Esophagus squamous epithelium (tissue), 5 donors: ENCODE data around the gene FCGBP. TPM values are rescaled to one million over a fixed set of nuclear protein-coding genes. Genes with fewer than 3 reads are reported as not detected.
"Not testable (repeated sequence)": the region's sequence is repeated elsewhere in the genome, so short reads cannot be mapped to it uniquely, and the experiment has no call there.

Experiments
- DNase-seq: peaks from one replicate; lab custom pipeline; 2025; lab: John Stamatoyannopoulos, UW
- H3K27ac ChIP-seq, 4 donors: fragments of 200-600 bp; sonication (generic); one replicate each; pipeline ENCODE4 v1.5.1; 2016 to 2019; ENCODE audit warnings: mild to moderate bottlenecking in 1 of 4
- H3K27me3 ChIP-seq, 4 donors: fragments of 200-600 bp; sonication (generic); 1 replicate in 3 of 4; 2 replicates in 1 of 4; pipeline versions ENCODE4 v1.5.1 to v1.6.0; 2017 to 2021; ENCODE audit warnings: antibody characterized with exemption in 1 of 4
- H3K36me3 ChIP-seq, 3 donors: fragments of 200-600 bp; sonication (generic); one replicate each; pipeline ENCODE4 v1.5.1; 2016 to 2019
- H3K4me1 ChIP-seq, 3 donors: fragments of 200-600 bp; sonication (generic); one replicate each; pipeline ENCODE4 v1.5.1; 2017 to 2019
- H3K4me3 ChIP-seq, 4 donors: fragments of 200-600 bp; sonication (generic); 1 replicate in 3 of 4; 2 replicates in 1 of 4; pipeline ENCODE4 v1.5.1; 2016 to 2019; ENCODE audit warnings: mild to moderate bottlenecking in 2 of 4, moderate library complexity in 1 of 4
- H3K9me3 ChIP-seq, 3 donors: fragments of 200-600 bp; sonication (generic); one replicate each; pipeline ENCODE4 v1.5.1; 2016 to 2019
- POLR2A ChIP-seq, 4 donors: fragments of 450-650 bp; IDR thresholded peaks; one replicate each; pipeline ENCODE4 v1.6.1; 2017; ENCODE audit warnings: antibody characterized with exemption in 4 of 4, mild to moderate bottlenecking in 4 of 4, moderate library complexity in 3 of 4
- WGBS, 2 donors: methylation state at CpG; one replicate each; pipeline ENCODE4 v1.1.5; 2018; 5-methylcytosine and 5-hydroxymethylcytosine counted together
- intact Hi-C: fragments of 100-400 bp; cut with DNase I; formaldehyde crosslinking; loops from one replicate; pipeline ENCODE4 v1.15.0; 2022
- total RNA-seq, 4 donors: library from RNA; depleted of rRNA; stranded (reverse); fragments of >200 nt; gene quantifications; one replicate each; pipeline ENCODE4 v1.1.0, GENCODE V29; 2016
- TF ChIP-seq, protein P1 (sequence below), 6 experiments: fragments of 450-650 bp in 4 of 6; fragments of 200-600 bp in 2 of 6; sonication (generic) in 2 of 6; IDR thresholded peaks; one replicate each; pipeline ENCODE4 v1.5.1; 2016 to 2019; ENCODE audit warnings: antibody characterized with exemption in 6 of 6, mild to moderate bottlenecking in 4 of 6, moderate library complexity in 4 of 6
- donor health status: DM: yes; HTN: yes; CAD: no.

The FCGBP gene
- total RNA-seq, 4 donors from 2014 or later, result 5.7 to 79.9 (median 41.0) TPM

- Histone ChIP-seq H3K4me3 (peak overlapping the region in 2 of 4 donors; percentile 83 to 87), H3K4me1 (peaks cover 18 to 30% (median 19%) of the 10 kb centered on the region in 3 donors), H3K36me3 (peaks cover 7 to 22% (median 8%) of the 10 kb centered on the region in 3 donors), H3K27ac (peak overlapping the region; percentile 94 to 95 (median 94)), H3K27me3 (no peaks in the 10 kb centered on the region), H3K9me3 (no peaks in the 10 kb centered on the region)
- no peak for DNase-seq
- 47 to 53% methylated on average over 6 of the region's 6 CpGs for WGBS, 2 donors
- TF ChIP-seq, protein P1, sequence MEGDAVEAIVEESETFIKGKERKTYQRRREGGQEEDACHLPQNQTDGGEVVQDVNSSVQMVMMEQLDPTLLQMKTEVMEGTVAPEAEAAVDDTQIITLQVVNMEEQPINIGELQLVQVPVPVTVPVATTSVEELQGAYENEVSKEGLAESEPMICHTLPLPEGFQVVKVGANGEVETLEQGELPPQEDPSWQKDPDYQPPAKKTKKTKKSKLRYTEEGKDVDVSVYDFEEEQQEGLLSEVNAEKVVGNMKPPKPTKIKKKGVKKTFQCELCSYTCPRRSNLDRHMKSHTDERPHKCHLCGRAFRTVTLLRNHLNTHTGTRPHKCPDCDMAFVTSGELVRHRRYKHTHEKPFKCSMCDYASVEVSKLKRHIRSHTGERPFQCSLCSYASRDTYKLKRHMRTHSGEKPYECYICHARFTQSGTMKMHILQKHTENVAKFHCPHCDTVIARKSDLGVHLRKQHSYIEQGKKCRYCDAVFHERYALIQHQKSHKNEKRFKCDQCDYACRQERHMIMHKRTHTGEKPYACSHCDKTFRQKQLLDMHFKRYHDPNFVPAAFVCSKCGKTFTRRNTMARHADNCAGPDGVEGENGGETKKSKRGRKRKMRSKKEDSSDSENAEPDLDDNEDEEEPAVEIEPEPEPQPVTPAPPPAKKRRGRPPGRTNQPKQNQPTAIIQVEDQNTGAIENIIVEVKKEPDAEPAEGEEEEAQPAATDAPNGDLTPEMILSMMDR (IDR thresholded peaks at IDR 0.05), result no peak
- no peak for TF ChIP-seq POLR2A (IDR thresholded peaks at IDR 0.05)
- intact Hi-C loops, result no loop called here
Measured at GRCh38 chr19:39969266-39969665, 34.8 kb upstream of the FCGBP start.

DNA sequence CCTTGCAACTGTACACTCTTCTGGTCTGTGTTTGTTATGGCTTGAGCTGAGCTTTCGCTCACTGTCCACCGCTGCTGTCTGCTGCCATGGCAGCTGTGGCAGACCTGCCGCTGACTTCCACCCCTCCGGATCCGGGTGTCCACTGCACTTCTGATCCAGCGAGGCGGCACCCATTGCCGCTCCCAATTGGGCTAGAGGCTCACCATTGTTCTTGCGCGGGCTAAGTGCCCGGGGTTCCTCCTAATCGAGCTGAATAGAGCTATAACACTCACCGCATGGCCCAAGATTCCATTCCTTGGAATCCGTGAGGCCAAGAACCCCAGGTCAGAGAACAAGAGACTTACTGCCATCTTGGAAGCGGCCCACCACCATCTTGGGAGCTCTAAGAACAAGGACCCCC, 34.4 kb upstream of the FCGBP start:
- no peak for TF ChIP-seq POLR2A (IDR thresholded peaks at IDR 0.05)
- TF ChIP-seq, protein P1 (IDR thresholded peaks at IDR 0.05), result no peak
- Histone ChIP-seq H3K4me3 (no peak overlapping the region), H3K36me3 (peaks cover 3 to 17% (median 4%) of the 10 kb centered on the region in 3 donors), H3K27ac (peak overlapping the region; percentile 53 to 95 (median 94)), H3K27me3 (no peaks in the 10 kb centered on the region), H3K9me3 (no peaks in the 10 kb centered on the region), H3K4me1 (peaks cover 18 to 30% (median 19%) of the 10 kb centered on the region in 3 donors)
- WGBS, 2 donors, result 90 to 93% methylated on average over 5 to 12 of the region's 15 CpGs
- no peak for DNase-seq
- intact Hi-C loops, result no loop called here

DNA sequence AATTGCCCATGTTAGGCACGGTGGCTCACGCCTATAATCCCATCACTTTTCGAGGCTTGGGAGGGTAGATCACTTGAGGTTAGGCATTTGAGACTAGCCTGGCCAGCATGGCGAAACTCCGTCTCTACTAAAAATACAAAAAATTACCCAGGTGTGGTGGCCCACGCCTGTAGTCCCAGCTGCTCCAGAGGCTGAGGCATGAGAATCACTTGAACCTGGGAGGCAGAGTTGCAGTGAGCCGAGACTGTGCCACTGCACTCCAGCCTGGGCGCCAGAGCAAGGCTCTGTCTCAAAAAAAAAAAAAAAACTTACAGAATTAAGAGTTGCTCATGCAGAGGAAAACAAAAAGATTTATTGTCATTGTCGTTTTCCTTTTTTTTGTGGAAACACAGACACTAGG, 33.1 kb upstream of the FCGBP start:
- H3K27ac ChIP-seq, result no peak overlapping the region
- peaks cover 18 to 30% (median 19%) of the 10 kb centered on the region in 3 donors for H3K4me1 ChIP-seq
- H3K36me3 ChIP-seq, result peaks cover 0 to 5% (median 0%) of the 10 kb centered on the region in 3 donors
- TF ChIP-seq, protein P1 (IDR thresholded peaks at IDR 0.05), result no peak
- no peaks in the 10 kb centered on the region for H3K9me3 ChIP-seq
- no peak for DNase-seq
- no peak overlapping the region for H3K4me3 ChIP-seq
- no peaks in the 10 kb centered on the region for H3K27me3 ChIP-seq
- intact Hi-C loops, result no loop called here
- WGBS, 2 donors, result 70 to 87% methylated on average over 4 to 8 of the region's 9 CpGs

- H3K4me3 ChIP-seq, result no peak overlapping the region
- H3K27ac ChIP-seq, result no peak overlapping the region
- 84% methylated on average over 6 of the region's 6 CpGs for WGBS, 2 donors
- TF ChIP-seq POLR2A (IDR thresholded peaks at IDR 0.05), result no peak
- TF ChIP-seq, protein P1 (IDR thresholded peaks at IDR 0.05), result no peak
- no peaks in the 10 kb centered on the region for H3K36me3 ChIP-seq
- H3K27me3 ChIP-seq, result no peaks in the 10 kb centered on the region
- intact Hi-C loops, result no loop called here
- no peak for DNase-seq
- H3K4me1 ChIP-seq, result peaks cover 10 to 22% (median 13%) of the 10 kb centered on the region in 3 donors
- no peaks in the 10 kb centered on the region for H3K9me3 ChIP-seq
Measured at GRCh38 chr19:39966617-39967016, 32.2 kb upstream of the FCGBP start.

DNA sequence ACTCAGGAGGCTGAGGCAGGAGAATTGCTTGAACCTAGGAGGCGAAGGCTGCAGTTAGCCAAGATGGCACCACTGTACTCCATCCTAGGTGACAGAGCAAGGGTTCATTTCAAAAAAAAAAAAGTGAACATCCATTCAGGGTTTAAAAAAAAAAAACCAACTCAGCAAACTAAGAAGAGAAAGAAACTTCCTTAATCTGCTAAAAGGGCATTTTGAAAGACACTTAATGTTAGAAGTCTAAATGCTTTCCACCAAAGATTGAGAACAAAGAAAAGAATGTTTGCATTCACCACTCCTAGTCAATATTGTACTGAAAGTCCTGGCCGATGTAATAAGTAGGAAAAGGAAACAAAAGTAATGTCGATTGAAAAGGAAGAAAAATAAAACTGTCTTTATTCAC, 29.5 kb upstream of the FCGBP start:
- H3K4me3 ChIP-seq, result no peak overlapping the region
- H3K4me1 ChIP-seq, result peaks cover 0 to 4% (median 3%) of the 10 kb centered on the region in 3 donors
- no peaks in the 10 kb centered on the region for H3K9me3 ChIP-seq
- no peaks in the 10 kb centered on the region for H3K36me3 ChIP-seq
- no peak for DNase-seq
- intact Hi-C loops, result no loop called here
- no peak overlapping the region for H3K27ac ChIP-seq
- TF ChIP-seq, protein P1 (IDR thresholded peaks at IDR 0.05), result no peak
- TF ChIP-seq POLR2A (IDR thresholded peaks at IDR 0.05), result no peak
- no peaks in the 10 kb centered on the region for H3K27me3 ChIP-seq
- 49 to 50% methylated on average over 3 of the region's 3 CpGs for WGBS, 2 donors

DNA sequence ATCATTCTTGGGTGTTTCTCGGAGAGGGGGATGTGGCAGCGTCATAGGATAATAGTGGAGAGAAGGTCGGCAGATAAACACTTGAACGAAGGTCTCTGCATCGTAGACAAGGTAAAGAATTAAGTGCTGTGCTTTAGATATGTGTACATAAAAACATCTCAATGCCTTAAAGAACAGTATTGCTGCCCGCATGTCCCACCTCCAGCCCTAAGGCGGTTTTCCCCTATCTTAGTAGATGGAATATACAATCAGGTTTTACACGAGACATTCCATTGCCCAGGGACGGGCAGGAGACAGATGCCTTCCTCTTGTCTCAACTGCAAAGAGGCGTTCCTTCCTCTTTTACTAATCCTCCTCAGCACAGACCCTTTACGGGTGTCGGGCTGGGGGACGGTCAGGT, 25.0 kb upstream of the FCGBP start:
- H3K27me3 ChIP-seq, H3K4me1 ChIP-seq, H3K9me3 ChIP-seq, intact Hi-C loops, H3K36me3 ChIP-seq, DNase-seq, H3K27ac ChIP-seq, H3K4me3 ChIP-seq: not testable (repeated sequence)
- WGBS, 2 donors, result 63 to 65% methylated on average over 13 of the region's 13 CpGs

GRCh38 chr19:39958942-39959341, 24.5 kb upstream of the FCGBP start:
- H3K27ac ChIP-seq, H3K36me3 ChIP-seq, H3K27me3 ChIP-seq, H3K4me3 ChIP-seq, H3K9me3 ChIP-seq, DNase-seq, H3K4me1 ChIP-seq, intact Hi-C loops: not testable (repeated sequence)
- WGBS, 2 donors, result 85% methylated on average over 3 of the region's 3 CpGs

- WGBS, 2 donors, result 78 to 93% methylated on average over 2 to 3 of the region's 5 CpGs
- DNase-seq, H3K27ac ChIP-seq, H3K27me3 ChIP-seq, H3K9me3 ChIP-seq, H3K4me3 ChIP-seq, H3K36me3 ChIP-seq, intact Hi-C loops: not testable (repeated sequence)
- peaks cover 0 to 12% (median 5%) of the 10 kb centered on the region in 3 donors for H3K4me1 ChIP-seq
Measured at GRCh38 chr19:39957886-39958285, 23.5 kb upstream of the FCGBP start.
